ENCODE results near the gene RGL1. TPM values are rescaled to one million over a fixed set of nuclear protein-coding genes. Genes with fewer than 3 reads are reported as not detected.

RGL1 gene
- total RNA-seq, 1 experiment from 2014 or later: 34.5 TPM

- Histone ChIP-seq H3K36me3 (ENCODE audit: control insufficient read depth, insufficient read depth, low read length) (no peaks in the 10 kb centered on the region), H3K9me3 (no peaks in the 10 kb centered on the region), H3K27me3 (replicated peaks; ENCODE audit: control insufficient read depth, insufficient read depth, low read length) (no peaks in the 10 kb centered on the region), H3K4me3 (ENCODE audit: low read depth, low read length) (no peak overlapping the region), H3K4me1 (peaks cover 34% of the 10 kb centered on the region)
- Mint-ChIP-seq H3K27ac (ENCODE audit: unreplicated experiment) (peak overlapping the region; percentile 34), H3K36me3 (ENCODE audit: insufficient read depth, unreplicated experiment) (peaks cover 31% of the 10 kb centered on the region), H3K27me3 (ENCODE audit: insufficient read depth, unreplicated experiment) (no peaks in the 10 kb centered on the region), H3K4me1 (ENCODE audit: low read depth, unreplicated experiment) (peaks cover 25% of the 10 kb centered on the region), H3K4me3 (ENCODE audit: unreplicated experiment) (no peak overlapping the region), H3K9me3 (ENCODE audit: unreplicated experiment) (no peaks in the 10 kb centered on the region)
- TF ChIP-seq CTCF (IDR thresholded peaks at IDR 0.05; ENCODE audit: insufficient read depth in 1 of 2, low read depth in 1 of 2, low read length in 1 of 2, severe bottlenecking in 1 of 2, unreplicated experiment in 1 of 2): no peak
- ChIA-PET POLR2A (no interaction called here), CTCF (no interaction called here)
- no TSS peak for BruUV-seq (replicated peaks)
- DNase-seq: no peak
- intact Hi-C loops (cut with micrococcal nuclease; ENCODE audit: unreplicated experiment): no loop called here
Measured at GRCh38 chr1:183844806-183845205, 39.9 kb downstream of the RGL1 start.

- H3K4me3 Mint-ChIP-seq (ENCODE audit: unreplicated experiment): no peak overlapping the region
- H3K27ac Mint-ChIP-seq (ENCODE audit: unreplicated experiment): no peak overlapping the region
- H3K36me3 ChIP-seq (ENCODE audit: control insufficient read depth, insufficient read depth, low read length): no peaks in the 10 kb centered on the region
- H3K36me3 Mint-ChIP-seq (ENCODE audit: insufficient read depth, unreplicated experiment): peaks cover 26% of the 10 kb centered on the region
- H3K4me1 Mint-ChIP-seq (ENCODE audit: low read depth, unreplicated experiment): peaks cover 21% of the 10 kb centered on the region
- ChIA-PET CTCF (no interaction called here), POLR2A (no interaction called here)
- H3K27me3 Mint-ChIP-seq (ENCODE audit: insufficient read depth, unreplicated experiment): no peaks in the 10 kb centered on the region
- H3K9me3 Mint-ChIP-seq (ENCODE audit: unreplicated experiment): no peaks in the 10 kb centered on the region
- no TSS peak for BruUV-seq (replicated peaks)
- TF ChIP-seq CTCF (IDR thresholded peaks at IDR 0.05; ENCODE audit: insufficient read depth in 1 of 2, low read depth in 1 of 2, low read length in 1 of 2, severe bottlenecking in 1 of 2, unreplicated experiment in 1 of 2): no peak
- H3K9me3 ChIP-seq: 0 out of 2 replicates have a peak, but pooled peaks cover 2% of the 10 kb centered on the region
- H3K27me3 ChIP-seq (replicated peaks; ENCODE audit: control insufficient read depth, insufficient read depth, low read length): no peaks in the 10 kb centered on the region
- no peak for DNase-seq
- peaks cover 28% of the 10 kb centered on the region for H3K4me1 ChIP-seq
- no peak overlapping the region for H3K4me3 ChIP-seq (ENCODE audit: low read depth, low read length)
- intact Hi-C loops (cut with micrococcal nuclease; ENCODE audit: unreplicated experiment): no loop called here
Measured at GRCh38 chr1:183845681-183846080, 40.8 kb downstream of the RGL1 start.

- no peaks in the 10 kb centered on the region for H3K27me3 Mint-ChIP-seq (ENCODE audit: insufficient read depth, unreplicated experiment)
- peak overlapping the region; percentile 4 for H3K27ac Mint-ChIP-seq (ENCODE audit: unreplicated experiment)
- Histone ChIP-seq H3K4me3 (ENCODE audit: low read depth, low read length) (no peak overlapping the region), H3K9me3 (0 out of 2 replicates have a peak, but pooled peaks cover 2% of the 10 kb centered on the region), H3K36me3 (ENCODE audit: control insufficient read depth, insufficient read depth, low read length) (no peaks in the 10 kb centered on the region), H3K27me3 (replicated peaks; ENCODE audit: control insufficient read depth, insufficient read depth, low read length) (no peaks in the 10 kb centered on the region), H3K4me1 (peaks cover 19% of the 10 kb centered on the region)
- no peak for TF ChIP-seq CTCF (IDR thresholded peaks at IDR 0.05; ENCODE audit: insufficient read depth in 1 of 2, low read depth in 1 of 2, low read length in 1 of 2, severe bottlenecking in 1 of 2, unreplicated experiment in 1 of 2)
- BruUV-seq (replicated peaks): no TSS peak
- H3K36me3 Mint-ChIP-seq (ENCODE audit: insufficient read depth, unreplicated experiment): peaks cover 21% of the 10 kb centered on the region
- POLR2A ChIA-PET: no interaction called here
- H3K9me3 Mint-ChIP-seq (ENCODE audit: unreplicated experiment): no peaks in the 10 kb centered on the region
- CTCF ChIA-PET: no interaction called here
- DNase-seq: no peak
- intact Hi-C loops (cut with micrococcal nuclease; ENCODE audit: unreplicated experiment): no loop called here
- H3K4me1 Mint-ChIP-seq (ENCODE audit: low read depth, unreplicated experiment): peaks cover 7% of the 10 kb centered on the region
- H3K4me3 Mint-ChIP-seq (ENCODE audit: unreplicated experiment): no peak overlapping the region
Measured at GRCh38 chr1:183847641-183848040, 42.7 kb downstream of the RGL1 start.

Data from Caco-2 (cell line).